Prostate gland (tissue), 2 donors: ENCODE measurements around the gene PRSS21.

ENCODE experiments used
- CTCF ChIP-seq, 4 experiments: fragments of 200-600 bp in 2 of 4; fragments of 450-650 bp in 2 of 4; sonication (generic) in 2 of 4; IDR thresholded peaks; 1 replicate in 3 of 4; 2 replicates in 1 of 4; pipeline ENCODE4 v1.5.1; 2016 to 2019; ENCODE audit warnings: antibody characterized with exemption in 4 of 4, mild to moderate bottlenecking in 2 of 4, moderate library complexity in 2 of 4
- POLR2A ChIP-seq: fragments of 450-650 bp; IDR thresholded peaks from one replicate; pipeline ENCODE4 v1.6.1; 2016; ENCODE audit warnings: antibody characterized with exemption, mild to moderate bottlenecking

- TF ChIP-seq CTCF (IDR thresholded peaks at IDR 0.05) (no peak), POLR2A (no peak)
Observed at GRCh38 chr16:2814551-2815298, 2.3 kb upstream of the PRSS21 start.
